ENCODE data around the gene REEP3.
A peak's percentile ranks its signal among the peaks of the same experiment; 100 is the strongest.
"Not testable (repeated sequence)": the region's sequence is repeated elsewhere in the genome, so short reads cannot be mapped to it uniquely, and the experiment has no call there.

REEP3 gene

GRCh38 chr10:63520500-63521415 is at the start of gene REEP3:
TSS of gene REEP3 (plus strand) at chr10:63521401. CDS start at chr10:63521546, 145 bp downstream.
- DNase-seq (ENCODE audit: low read depth): peak; percentile 27

GRCh38 chr10:63474488-63474887 is 46.7 kb upstream of the REEP3 start:
- DNase-seq (ENCODE audit: low read depth): no peak

- no peak for DNase-seq (ENCODE audit: low read depth)
Measured at GRCh38 chr10:63477927-63478326, 43.3 kb upstream of the REEP3 start.

DNA sequence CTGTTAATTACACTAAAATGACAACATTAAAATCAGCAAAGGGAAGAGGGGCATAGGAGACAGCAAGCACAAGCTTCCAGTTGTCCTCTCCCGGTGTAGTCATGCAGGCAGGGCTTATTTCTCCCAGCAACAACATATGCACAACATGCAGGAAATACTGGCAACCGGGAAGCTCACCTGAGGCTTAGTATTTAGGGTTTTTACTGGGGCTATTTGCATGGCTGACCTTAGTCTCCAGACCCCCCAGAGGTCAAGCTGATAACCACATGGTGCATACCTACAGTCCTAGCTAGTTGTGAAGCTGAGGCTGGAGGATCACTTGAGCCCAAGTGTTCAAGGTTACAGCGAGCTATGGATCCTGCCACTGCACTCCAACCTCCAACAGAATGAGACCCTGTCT is 42.6 kb upstream of the REEP3 start:
- no peak for DNase-seq (ENCODE audit: low read depth)

DNA sequence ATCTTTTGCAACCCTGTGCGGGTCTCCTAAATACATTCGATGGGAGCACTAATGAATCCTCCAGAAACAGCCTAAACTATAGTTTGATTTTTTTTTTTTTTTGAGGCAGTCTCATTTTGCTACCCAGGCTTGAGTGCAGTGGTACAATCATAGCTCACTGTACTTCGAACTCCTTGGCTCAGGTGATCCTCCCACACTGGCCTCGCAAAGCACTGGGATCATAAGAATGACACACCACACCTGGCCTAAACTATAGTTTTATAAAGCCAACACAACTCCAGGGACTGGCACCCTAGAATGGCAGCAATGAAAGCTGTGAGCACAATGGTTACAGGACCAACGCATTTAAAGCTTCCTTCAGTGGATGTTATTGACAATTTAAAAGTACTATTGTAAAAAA is 41.0 kb upstream of the REEP3 start:
- DNase-seq (ENCODE audit: low read depth): no peak

- no peak for DNase-seq (ENCODE audit: low read depth)
Measured at GRCh38 chr10:63481815-63482421, 39.3 kb upstream of the REEP3 start.

DNA sequence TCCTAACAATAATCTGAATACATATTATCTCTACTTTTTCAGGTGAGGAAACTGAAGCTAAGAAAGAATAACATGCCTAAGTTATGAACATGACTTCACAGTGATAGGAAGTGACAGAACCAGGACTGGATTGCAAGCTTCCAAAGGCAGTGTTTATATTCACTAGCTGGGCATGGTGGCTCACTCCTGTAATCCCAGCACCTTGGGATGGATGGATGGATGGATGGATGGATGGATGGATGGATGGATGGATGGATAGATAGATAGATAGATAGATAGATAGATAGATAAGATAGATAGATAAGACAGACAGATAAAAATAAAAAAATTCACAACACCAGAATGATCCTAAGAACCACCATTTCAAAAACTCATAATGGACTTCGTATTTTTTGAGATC is 37.2 kb upstream of the REEP3 start:
- DNase-seq (ENCODE audit: low read depth): no peak

- DNase-seq (ENCODE audit: low read depth): no peak
Measured at GRCh38 chr10:63487990-63488389, 33.2 kb upstream of the REEP3 start.

DNA sequence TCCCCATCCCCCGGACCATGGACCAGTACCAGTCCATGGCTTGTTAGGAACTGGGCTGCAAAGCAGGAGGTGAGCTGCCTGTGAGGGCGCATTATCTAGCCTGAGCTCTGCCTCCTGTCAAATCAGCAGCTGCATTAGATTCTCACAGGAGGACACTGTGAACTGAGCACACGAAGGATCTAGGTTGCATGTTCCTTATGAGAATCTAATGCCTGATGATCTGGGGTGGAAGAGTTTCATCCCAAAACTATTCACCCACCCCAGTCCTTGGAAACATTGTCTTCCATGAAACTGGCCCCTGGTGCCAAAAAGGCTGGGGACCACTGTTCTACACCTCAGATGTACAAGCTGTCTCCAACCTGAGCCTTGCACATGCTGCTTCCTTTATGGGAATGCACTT is 31.4 kb upstream of the REEP3 start:
- no peak for DNase-seq (ENCODE audit: low read depth)

DNA sequence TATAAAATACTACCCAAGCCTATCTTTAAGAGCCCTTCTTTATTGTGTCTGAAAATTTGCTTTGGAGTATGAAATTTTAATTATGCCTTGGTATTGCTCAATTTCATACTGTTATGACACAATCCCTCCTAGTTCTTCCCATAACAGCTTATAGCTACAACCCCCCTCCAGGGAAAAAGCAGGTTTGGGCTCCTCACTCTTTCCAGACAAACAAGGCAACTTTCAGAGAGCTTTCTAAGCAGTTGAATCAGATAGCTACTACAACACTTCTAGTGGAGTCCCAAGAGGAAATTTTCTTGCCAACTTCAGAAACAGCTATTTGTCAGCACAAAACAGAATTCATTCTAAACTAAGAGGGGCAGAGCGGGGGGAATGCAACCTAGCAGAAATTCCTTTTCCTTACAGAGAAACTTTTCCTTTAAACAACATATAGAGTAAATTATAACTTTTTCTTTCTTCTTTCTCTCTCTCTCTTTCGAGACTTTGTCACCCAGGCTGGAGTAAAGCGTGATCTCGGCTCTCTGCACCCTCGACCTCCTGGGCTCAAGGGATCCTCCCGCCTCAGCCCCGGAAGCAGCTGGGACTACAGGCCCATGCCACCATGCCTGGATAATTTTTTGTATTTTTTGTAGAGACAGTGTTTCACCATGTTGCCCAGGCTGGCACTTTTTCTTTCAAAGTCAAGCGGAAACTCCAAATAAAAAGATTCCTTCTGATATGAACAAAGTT is 29.4 kb upstream of the REEP3 start:
- DNase-seq (ENCODE audit: low read depth): peak; percentile 70

DNA sequence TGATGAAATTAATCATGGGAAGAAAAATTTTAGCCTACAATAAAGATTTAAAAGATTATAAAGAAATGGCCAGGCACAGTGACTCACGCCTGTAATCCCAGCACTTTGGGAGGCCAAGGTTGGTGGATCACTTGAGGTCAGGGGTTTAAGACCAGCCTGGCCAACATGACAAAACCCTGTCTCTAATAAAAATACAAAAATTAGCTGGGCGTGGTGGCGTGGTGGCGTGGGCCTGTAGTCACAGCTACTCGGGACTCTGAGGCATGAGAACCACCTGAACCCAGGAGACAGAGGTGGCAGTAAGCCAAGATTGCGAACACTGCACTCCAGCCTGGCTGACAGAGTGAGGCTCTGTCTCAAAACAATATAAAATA is 28.9 kb upstream of the REEP3 start:
- DNase-seq (ENCODE audit: low read depth): not testable (repeated sequence)

DNA sequence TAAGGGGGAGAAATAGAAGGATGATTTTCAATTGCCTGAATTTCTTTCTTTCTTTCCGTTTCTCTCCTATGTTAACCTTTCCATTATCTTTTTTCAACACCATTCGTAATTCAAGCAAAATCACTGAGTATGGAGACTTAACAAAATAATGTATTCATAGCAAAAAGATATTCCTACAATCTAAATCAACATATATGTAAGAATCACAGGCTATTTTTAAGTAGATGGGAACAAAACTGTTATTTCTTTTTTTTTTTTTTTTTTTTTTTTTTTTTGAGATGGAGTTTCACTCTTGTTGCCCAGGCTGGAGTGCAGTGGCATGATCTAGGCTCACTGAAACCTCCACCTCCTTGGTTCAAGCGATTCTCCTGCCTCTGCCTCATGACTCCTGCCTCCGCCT is 28.2 kb upstream of the REEP3 start:
- DNase-seq (ENCODE audit: low read depth): no peak

GRCh38 chr10:63494951-63495350 is 26.2 kb upstream of the REEP3 start:
- DNase-seq (ENCODE audit: low read depth): no peak

GRCh38 chr10:63496561-63496960 is 24.6 kb upstream of the REEP3 start:
- no peak for DNase-seq (ENCODE audit: low read depth)

GRCh38 chr10:63497321-63497720 is 23.9 kb upstream of the REEP3 start:
- DNase-seq (ENCODE audit: low read depth): no peak

GRCh38 chr10:63498665-63499064 is 22.5 kb upstream of the REEP3 start:
- DNase-seq (ENCODE audit: low read depth): no peak

- not testable (repeated sequence) for DNase-seq (ENCODE audit: low read depth)
Measured at GRCh38 chr10:63500551-63500950, 20.6 kb upstream of the REEP3 start.

- no peak for DNase-seq (ENCODE audit: low read depth)
Measured at GRCh38 chr10:63501954-63502353, 19.2 kb upstream of the REEP3 start.

- no peak for DNase-seq (ENCODE audit: low read depth)
Measured at GRCh38 chr10:63502832-63503231, 18.4 kb upstream of the REEP3 start.

DNA sequence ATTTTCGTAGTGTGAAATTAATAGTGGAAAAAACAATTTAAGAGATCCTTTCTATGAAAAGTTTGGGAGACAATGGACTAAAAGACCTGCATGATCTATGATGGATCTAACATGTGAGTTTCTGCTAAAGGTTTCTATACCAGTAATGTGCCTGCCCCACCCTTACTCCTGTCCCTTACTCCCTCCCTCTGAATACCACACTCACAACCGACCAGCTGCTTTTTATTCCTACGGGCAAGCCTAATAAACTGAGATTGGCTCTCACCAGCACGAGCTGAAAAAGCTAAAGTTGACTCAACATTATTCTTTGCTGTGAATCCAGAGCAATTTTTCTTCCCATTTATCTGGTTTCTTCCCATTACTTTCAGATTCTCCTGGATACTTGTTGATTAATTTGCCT is 17.8 kb upstream of the REEP3 start:
- DNase-seq (ENCODE audit: low read depth): no peak

GRCh38 chr10:63504145-63504881 is 16.9 kb upstream of the REEP3 start:
- DNase-seq (ENCODE audit: low read depth): no peak

DNA sequence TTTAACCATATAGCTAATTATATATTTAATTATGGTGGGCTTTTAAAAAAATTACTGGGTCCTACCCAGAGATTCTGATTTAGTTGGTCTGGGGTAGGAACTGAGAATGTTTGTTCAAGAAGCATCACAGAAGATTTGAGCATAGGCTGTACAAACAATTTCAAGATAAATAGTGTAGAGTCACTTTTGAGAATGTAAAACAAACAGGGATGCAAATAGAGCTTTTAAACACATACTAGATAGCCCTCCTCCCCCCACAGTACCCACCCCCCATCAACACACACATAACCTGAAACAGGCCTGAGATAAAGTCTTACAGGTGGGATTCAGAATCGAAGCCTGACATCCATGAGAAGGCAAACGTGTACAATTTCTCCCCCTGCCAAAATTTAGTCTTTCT is 15.6 kb upstream of the REEP3 start:
- DNase-seq (ENCODE audit: low read depth): no peak

All from GM04503 (cell line).